GM23338 (cell line): ENCODE measurements around the gene SPNS3. TPM values are rescaled to one million over a fixed set of nuclear protein-coding genes. Genes with fewer than 3 reads are reported as not detected.

Source experiments
- ATAC-seq: fragments of 200-7000 bp; cut with Tn5 transposase; 3 replicates; pipeline ENCODE4 v1.9.1; 2020
- DNase-seq: peaks from one replicate; pipeline ENCODE4 v3.0.0-alpha.2; 2015; ENCODE audit warnings: low spot score
- H2AFZ ChIP-seq: fragments of 200-600 bp; sonication (generic); 2 replicates; pipeline ENCODE4 v1.8.0; 2016; ENCODE audit warnings: antibody characterized with exemption, mild to moderate bottlenecking, moderate library complexity
- H3F3A ChIP-seq: fragments of 200-600 bp; sonication (generic); replicated peaks from 2 replicates; pipeline ENCODE4 v1.8.0; 2017; ENCODE audit warnings: antibody characterized with exemption, mixed run types, low read depth
- H3K27ac ChIP-seq: fragments of 200-600 bp; sonication (generic); 2 replicates; pipeline ENCODE4 v1.6.1; 2016; ENCODE audit warnings: low read depth
- H3K27me3 ChIP-seq: fragments of 200-600 bp; sonication (generic); 2 replicates; pipeline ENCODE4 v1.8.0; 2016; ENCODE audit warnings: mild to moderate bottlenecking, mixed run types, moderate library complexity; ENCODE audit not compliant: insufficient read depth
- H3K36me3 ChIP-seq: fragments of 200-600 bp; sonication (generic); 2 replicates; pipeline ENCODE4 v1.8.0; 2016; ENCODE audit warnings: mild to moderate bottlenecking; ENCODE audit not compliant: insufficient read depth
- H3K4me1 ChIP-seq: fragments of 200-600 bp; sonication (generic); 2 replicates; pipeline ENCODE4 v1.8.0; 2016; ENCODE audit warnings: mild to moderate bottlenecking, moderate library complexity; ENCODE audit not compliant: insufficient read depth
- H3K4me2 ChIP-seq: fragments of 200-600 bp; sonication (generic); 2 replicates; pipeline ENCODE4 v1.7.1; 2017; ENCODE audit warnings: mixed run types
- H3K4me3 ChIP-seq: fragments of 200-600 bp; sonication (generic); 2 replicates; pipeline ENCODE4 v1.6.1; 2016; ENCODE audit warnings: mixed run types
- H3K79me2 ChIP-seq: fragments of 200-600 bp; sonication (generic); replicated peaks from 2 replicates; pipeline ENCODE4 v1.8.0; 2017; ENCODE audit warnings: mild to moderate bottlenecking; ENCODE audit not compliant: insufficient read depth
- H3K9me2 ChIP-seq: fragments of 200-600 bp; sonication (generic); 2 replicates; pipeline ENCODE4 v1.8.0; 2017; ENCODE audit not compliant: insufficient read depth
- H4K20me1 ChIP-seq: fragments of 200-600 bp; sonication (generic); replicated peaks from 2 replicates; pipeline ENCODE4 v1.8.0; 2017; ENCODE audit warnings: mild to moderate bottlenecking; ENCODE audit not compliant: insufficient read depth
- H3K27ac Mint-ChIP-seq: 2 replicates; pipeline ENCODE4 v1.8.0; 2020; ENCODE audit warnings: inconsistent platforms, mild to moderate bottlenecking, moderate library complexity, mixed read lengths
- H3K27me3 Mint-ChIP-seq: 3 replicates; pipeline ENCODE4 v1.8.0; 2022; ENCODE audit warnings: low read depth, mild to moderate bottlenecking, moderate library complexity, mixed read lengths, inconsistent platforms; ENCODE audit not compliant: insufficient read depth, poor library complexity
- H3K36me3 Mint-ChIP-seq: 3 replicates; pipeline ENCODE4 v1.8.0; 2021; ENCODE audit warnings: low read depth, mild to moderate bottlenecking, inconsistent platforms, moderate library complexity, mixed read lengths
- H3K4me1 Mint-ChIP-seq: 3 replicates; pipeline ENCODE4 v1.8.0; 2020; ENCODE audit warnings: mild to moderate bottlenecking, inconsistent platforms, mixed read lengths
- H3K4me3 Mint-ChIP-seq: 3 replicates; pipeline ENCODE4 v1.8.0; 2021; ENCODE audit warnings: moderate library complexity, mild to moderate bottlenecking, inconsistent platforms, mixed read lengths
- H3K9me3 Mint-ChIP-seq: 3 replicates; pipeline ENCODE4 v1.8.0; 2020; ENCODE audit warnings: moderate library complexity, mild to moderate bottlenecking, inconsistent platforms, mixed read lengths
- CREB1 ChIP-seq: fragments of 250-450 bp; sonication (Bioruptor Pico); IDR thresholded peaks from 2 replicates; pipeline ENCODE4 v1.5.0; 2020; ENCODE audit warnings: low read depth, mild to moderate bottlenecking, moderate library complexity
- EZH2 ChIP-seq: fragments of 200-600 bp; sonication (generic); IDR thresholded peaks from one replicate; pipeline ENCODE4 v1.8.0; 2017; ENCODE audit warnings: antibody characterized with exemption, mild to moderate bottlenecking, low read depth; ENCODE audit not compliant: unreplicated experiment
- EZH2phosphoT487 ChIP-seq: fragments of 200-600 bp; sonication (generic); IDR thresholded peaks from one replicate; pipeline ENCODE4 v1.8.1; 2018; ENCODE audit warnings: antibody characterized with exemption; ENCODE audit not compliant: unreplicated experiment
- JUNB ChIP-seq: IDR thresholded peaks from one replicate; pipeline ENCODE4 v1.6.1; 2016; ENCODE audit warnings: antibody characterized with exemption; ENCODE audit not compliant: unreplicated experiment
- NANOG ChIP-seq: IDR thresholded peaks from 2 replicates; pipeline ENCODE4 v1.6.1; 2016; ENCODE audit warnings: antibody characterized with exemption, borderline replicate concordance
- POLR2AphosphoS5 ChIP-seq: IDR thresholded peaks from 2 replicates; pipeline ENCODE4 v1.6.1; 2016; ENCODE audit warnings: antibody characterized with exemption, low read depth
- ZNF114 ChIP-seq: fragments of 250-450 bp; sonication (Bioruptor Pico); IDR thresholded peaks from 2 replicates; pipeline ENCODE4 v1.5.0; 2020; ENCODE audit warnings: mild to moderate bottlenecking, moderate library complexity
- ZNF331 ChIP-seq: fragments of 250-450 bp; sonication (Bioruptor Pico); IDR thresholded peaks from 2 replicates; pipeline ENCODE4 v1.5.0; 2020; ENCODE audit warnings: low read depth, mild to moderate bottlenecking, moderate library complexity
- polyA plus RNA-seq: library from polyadenylated mRNA; unstranded; fragments of >200 nt; fragmentation: Nextera tagmentation; extraction: Ambion mirVana; gene quantifications from 2 replicates; pipeline ENCODE4 v1.2.1, GENCODE V29; 2016
- total RNA-seq: library from RNA; depleted of rRNA; stranded (reverse); fragments of >200 nt; shearing (Covaris generic); gene quantifications from 2 replicates; pipeline ENCODE4 v1.2.3, GENCODE V29; 2014
- TF ChIP-seq, protein P1 (sequence below): fragments of 250-450 bp; sonication (Bioruptor Pico); IDR thresholded peaks from 2 replicates; pipeline ENCODE4 v1.5.0; 2020; ENCODE audit warnings: mild to moderate bottlenecking, moderate library complexity
- TF ChIP-seq, protein P2 (sequence below): IDR thresholded peaks from 2 replicates; pipeline ENCODE4 v1.6.1; 2016; ENCODE audit warnings: antibody characterized with exemption
- TF ChIP-seq, protein P3 (sequence below), 2 experiments: fragments of 200-600 bp in 1 of 2; sonication (generic) in 1 of 2; conservative IDR thresholded peaks; 2 replicates each; pipeline versions ENCODE4 v1.5.1 to v1.6.1; 2016 to 2017; ENCODE audit warnings: antibody characterized with exemption in 2 of 2, low read depth in 2 of 2, mild to moderate bottlenecking in 2 of 2, moderate library complexity in 1 of 2

SPNS3 gene
- total and polyA plus RNA-seq, 2 experiments from 2014 or later = not detected

DNA sequence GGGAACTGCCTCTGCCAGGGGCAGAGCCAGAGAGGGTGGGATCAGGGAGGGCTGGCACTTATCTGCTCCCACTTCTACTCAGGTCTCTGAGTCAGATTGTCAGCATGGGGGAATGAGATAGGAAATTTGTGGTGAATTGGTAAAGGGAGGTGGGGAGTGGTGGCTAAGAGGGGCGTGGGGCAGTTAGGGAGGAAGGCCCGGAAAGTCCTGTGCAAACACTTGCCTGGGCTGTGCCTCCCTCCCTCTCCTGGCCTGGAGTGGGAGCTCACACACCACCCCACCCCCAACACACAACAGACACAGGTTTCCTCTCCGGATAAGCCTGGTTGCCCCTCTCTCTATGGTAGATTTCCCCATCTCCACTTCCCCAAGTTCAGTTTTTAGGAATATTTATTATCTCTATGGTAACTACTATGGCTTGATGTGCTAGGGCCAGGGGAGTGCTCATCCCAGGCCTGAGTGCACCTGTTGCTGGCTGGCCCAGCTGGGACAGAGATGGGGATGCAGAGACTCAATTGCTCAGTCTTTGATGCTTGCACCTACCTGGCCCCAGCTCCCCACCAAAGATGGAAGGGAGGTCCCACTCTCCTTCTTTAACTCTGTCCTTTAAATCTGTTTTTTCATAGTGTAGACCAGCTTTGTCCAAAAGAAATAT is 67.7 kb downstream of the SPNS3 start:
- Mint-ChIP-seq H3K4me1 (peaks cover 18% of the 10 kb centered on the region), H3K4me3 (no peak overlapping the region), H3K27ac (no peak overlapping the region), H3K27me3 (peaks cover 61% of the 10 kb centered on the region), H3K9me3 (no peaks in the 10 kb centered on the region), H3K36me3 (no peaks in the 10 kb centered on the region)
- TF ChIP-seq ZNF331 (no peak), POLR2AphosphoS5 (no peak), EZH2 (no peak), EZH2phosphoT487 (no peak), JUNB (no peak), ZNF114 (no peak), CREB1 (no peak), NANOG (no peak)
- TF ChIP-seq, protein P1, sequence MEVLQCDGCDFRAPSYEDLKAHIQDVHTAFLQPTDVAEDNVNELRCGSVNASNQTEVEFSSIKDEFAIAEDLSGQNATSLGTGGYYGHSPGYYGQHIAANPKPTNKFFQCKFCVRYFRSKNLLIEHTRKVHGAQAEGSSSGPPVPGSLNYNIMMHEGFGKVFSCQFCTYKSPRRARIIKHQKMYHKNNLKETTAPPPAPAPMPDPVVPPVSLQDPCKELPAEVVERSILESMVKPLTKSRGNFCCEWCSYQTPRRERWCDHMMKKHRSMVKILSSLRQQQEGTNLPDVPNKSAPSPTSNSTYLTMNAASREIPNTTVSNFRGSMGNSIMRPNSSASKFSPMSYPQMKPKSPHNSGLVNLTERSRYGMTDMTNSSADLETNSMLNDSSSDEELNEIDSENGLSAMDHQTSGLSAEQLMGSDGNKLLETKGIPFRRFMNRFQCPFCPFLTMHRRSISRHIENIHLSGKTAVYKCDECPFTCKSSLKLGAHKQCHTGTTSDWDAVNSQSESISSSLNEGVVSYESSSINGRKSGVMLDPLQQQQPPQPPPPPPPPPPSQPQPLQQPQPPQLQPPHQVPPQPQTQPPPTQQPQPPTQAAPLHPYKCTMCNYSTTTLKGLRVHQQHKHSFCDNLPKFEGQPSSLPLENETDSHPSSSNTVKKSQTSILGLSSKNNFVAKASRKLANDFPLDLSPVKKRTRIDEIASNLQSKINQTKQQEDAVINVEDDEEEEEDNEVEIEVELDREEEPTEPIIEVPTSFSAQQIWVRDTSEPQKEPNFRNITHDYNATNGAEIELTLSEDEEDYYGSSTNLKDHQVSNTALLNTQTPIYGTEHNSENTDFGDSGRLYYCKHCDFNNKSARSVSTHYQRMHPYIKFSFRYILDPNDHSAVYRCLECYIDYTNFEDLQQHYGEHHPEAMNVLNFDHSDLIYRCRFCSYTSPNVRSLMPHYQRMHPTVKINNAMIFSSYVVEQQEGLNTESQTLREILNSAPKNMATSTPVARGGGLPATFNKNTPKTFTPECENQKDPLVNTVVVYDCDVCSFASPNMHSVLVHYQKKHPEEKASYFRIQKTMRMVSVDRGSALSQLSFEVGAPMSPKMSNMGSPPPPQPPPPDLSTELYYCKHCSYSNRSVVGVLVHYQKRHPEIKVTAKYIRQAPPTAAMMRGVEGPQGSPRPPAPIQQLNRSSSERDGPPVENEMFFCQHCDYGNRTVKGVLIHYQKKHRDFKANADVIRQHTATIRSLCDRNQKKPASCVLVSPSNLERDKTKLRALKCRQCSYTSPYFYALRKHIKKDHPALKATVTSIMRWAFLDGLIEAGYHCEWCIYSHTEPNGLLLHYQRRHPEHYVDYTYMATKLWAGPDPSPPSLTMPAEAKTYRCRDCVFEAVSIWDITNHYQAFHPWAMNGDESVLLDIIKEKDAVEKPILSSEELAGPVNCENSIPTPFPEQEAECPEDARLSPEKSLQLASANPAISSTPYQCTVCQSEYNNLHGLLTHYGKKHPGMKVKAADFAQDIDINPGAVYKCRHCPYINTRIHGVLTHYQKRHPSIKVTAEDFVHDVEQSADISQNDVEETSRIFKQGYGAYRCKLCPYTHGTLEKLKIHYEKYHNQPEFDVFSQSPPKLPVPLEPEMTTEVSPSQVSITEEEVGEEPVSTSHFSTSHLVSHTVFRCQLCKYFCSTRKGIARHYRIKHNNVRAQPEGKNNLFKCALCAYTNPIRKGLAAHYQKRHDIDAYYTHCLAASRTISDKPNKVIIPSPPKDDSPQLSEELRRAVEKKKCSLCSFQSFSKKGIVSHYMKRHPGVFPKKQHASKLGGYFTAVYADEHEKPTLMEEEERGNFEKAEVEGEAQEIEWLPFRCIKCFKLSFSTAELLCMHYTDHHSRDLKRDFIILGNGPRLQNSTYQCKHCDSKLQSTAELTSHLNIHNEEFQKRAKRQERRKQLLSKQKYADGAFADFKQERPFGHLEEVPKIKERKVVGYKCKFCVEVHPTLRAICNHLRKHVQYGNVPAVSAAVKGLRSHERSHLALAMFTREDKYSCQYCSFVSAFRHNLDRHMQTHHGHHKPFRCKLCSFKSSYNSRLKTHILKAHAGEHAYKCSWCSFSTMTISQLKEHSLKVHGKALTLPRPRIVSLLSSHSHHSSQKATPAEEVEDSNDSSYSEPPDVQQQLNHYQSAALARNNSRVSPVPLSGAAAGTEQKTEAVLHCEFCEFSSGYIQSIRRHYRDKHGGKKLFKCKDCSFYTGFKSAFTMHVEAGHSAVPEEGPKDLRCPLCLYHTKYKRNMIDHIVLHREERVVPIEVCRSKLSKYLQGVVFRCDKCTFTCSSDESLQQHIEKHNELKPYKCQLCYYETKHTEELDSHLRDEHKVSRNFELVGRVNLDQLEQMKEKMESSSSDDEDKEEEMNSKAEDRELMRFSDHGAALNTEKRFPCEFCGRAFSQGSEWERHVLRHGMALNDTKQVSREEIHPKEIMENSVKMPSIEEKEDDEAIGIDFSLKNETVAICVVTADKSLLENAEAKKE (CRISPR knock-in tag) = no peak
- TF ChIP-seq, protein P2, sequence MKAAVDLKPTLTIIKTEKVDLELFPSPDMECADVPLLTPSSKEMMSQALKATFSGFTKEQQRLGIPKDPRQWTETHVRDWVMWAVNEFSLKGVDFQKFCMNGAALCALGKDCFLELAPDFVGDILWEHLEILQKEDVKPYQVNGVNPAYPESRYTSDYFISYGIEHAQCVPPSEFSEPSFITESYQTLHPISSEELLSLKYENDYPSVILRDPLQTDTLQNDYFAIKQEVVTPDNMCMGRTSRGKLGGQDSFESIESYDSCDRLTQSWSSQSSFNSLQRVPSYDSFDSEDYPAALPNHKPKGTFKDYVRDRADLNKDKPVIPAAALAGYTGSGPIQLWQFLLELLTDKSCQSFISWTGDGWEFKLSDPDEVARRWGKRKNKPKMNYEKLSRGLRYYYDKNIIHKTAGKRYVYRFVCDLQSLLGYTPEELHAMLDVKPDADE = no peak
- TF ChIP-seq, protein P3, sequence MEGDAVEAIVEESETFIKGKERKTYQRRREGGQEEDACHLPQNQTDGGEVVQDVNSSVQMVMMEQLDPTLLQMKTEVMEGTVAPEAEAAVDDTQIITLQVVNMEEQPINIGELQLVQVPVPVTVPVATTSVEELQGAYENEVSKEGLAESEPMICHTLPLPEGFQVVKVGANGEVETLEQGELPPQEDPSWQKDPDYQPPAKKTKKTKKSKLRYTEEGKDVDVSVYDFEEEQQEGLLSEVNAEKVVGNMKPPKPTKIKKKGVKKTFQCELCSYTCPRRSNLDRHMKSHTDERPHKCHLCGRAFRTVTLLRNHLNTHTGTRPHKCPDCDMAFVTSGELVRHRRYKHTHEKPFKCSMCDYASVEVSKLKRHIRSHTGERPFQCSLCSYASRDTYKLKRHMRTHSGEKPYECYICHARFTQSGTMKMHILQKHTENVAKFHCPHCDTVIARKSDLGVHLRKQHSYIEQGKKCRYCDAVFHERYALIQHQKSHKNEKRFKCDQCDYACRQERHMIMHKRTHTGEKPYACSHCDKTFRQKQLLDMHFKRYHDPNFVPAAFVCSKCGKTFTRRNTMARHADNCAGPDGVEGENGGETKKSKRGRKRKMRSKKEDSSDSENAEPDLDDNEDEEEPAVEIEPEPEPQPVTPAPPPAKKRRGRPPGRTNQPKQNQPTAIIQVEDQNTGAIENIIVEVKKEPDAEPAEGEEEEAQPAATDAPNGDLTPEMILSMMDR (conservative IDR thresholded peaks at IDR 0.05; ENCODE audit: low read depth in 2 of 2) = no peak
- peaks cover 4% of the 10 kb centered on the region; the same call in 1 of the 2 replicates for H3K4me1 ChIP-seq
- peaks cover 50% of the 10 kb centered on the region for H3K27me3 ChIP-seq
- H3F3A ChIP-seq = no peaks in the 10 kb centered on the region; the same call in 1 of the 2 replicates
- H4K20me1 ChIP-seq = no peaks in the 10 kb centered on the region
- H3K27ac ChIP-seq = no peak overlapping the region
- no peak for DNase-seq
- no peak for ATAC-seq
- H3K4me2 ChIP-seq = no peak overlapping the region
- no peaks in the 10 kb centered on the region for H3K36me3 ChIP-seq
- no peak overlapping the region for H3K4me3 ChIP-seq
- no peaks in the 10 kb centered on the region for H3K9me2 ChIP-seq
- no peaks in the 10 kb centered on the region for H3K79me2 ChIP-seq
- H2AFZ ChIP-seq = no peak overlapping the region
